T-helper 9 cell (primary cell): ENCODE results near the gene SYNGR4.
"Not testable (repeated sequence)": the region's sequence is repeated elsewhere in the genome, so short reads cannot be mapped to it uniquely, and the experiment has no call there.

Source experiments
- DNase-seq: peaks from one replicate; pipeline ENCODE4 v3.0.0-alpha.2; 2020

Gene SYNGR4

DNA sequence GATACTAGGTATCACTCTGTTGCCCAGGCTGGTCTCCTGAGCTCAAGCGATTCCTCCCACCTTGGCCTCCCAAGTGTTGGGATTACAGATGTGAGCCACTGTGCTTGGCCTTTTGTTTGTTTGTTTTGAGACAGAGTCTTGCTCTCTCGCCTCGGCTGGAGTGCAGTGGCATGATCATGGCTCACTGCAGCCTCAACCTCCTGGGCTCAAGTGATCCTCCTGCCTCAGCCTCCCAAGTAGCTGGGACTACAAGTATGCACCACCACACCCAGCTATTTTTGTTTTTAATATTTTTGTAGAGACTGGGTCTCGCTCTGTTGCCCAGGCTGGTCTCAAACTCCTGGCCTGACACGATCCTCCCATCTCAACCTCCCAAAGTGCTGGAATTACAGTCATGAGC lies 7.6 kb downstream of the SYNGR4 start:
- not testable (repeated sequence) for DNase-seq

DNA sequence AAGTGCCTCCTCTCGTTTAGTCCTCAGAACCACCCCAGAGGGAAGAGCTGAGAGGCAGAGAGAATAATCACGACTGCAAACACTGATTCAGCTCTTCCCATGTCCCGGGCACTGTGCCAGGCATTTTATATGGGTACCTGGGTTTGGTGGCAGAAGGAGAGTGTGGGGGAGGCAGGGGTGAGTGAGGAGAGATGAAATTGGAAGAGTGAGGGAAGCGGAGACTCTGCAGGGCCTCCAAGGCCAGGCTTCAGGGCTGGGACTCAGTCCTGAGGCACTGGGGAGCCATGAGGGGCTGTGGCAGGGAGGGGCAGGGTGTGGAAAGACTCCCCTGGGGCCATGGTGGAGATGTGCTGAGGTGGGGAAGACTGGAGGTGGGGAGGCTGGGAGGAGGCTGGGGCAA lies 8.7 kb downstream of the SYNGR4 start:
- DNase-seq = no peak

DNA sequence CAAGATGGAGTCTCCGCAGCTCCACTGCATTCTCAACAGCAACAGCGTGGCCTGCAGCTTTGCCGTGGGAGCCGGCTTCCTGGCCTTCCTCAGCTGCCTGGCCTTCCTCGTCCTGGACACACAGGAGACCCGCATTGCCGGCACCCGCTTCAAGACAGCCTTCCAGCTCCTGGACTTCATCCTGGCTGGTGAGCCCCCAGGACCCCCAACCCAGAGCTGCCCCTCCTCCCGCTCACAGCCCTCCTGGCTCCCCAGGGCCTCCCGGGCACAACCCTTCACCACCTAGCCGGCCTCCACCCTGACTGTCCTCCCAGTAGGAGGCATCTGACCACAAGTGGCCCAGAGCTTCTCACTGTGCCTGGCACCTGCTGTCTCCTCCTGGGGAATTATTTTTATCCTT lies 9.4 kb downstream of the SYNGR4 start:
- DNase-seq = no peak

DNA sequence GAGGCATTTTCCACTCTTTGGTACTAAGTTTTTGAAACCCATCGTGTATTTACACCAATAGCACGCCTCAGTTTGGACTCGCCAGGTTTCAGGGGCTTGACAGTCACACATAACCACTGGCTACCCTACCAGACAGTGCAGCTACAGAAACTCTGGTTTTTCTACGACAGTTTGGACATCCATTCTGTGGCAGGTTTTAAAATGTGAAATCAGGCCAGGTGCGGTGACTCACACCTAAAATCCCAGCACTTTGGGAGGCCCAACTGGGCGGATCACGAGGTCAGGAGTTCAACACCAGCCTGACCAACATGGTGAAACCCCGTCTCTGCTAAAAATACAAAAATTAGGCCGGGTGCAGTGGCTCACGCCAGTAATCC lies 14.0 kb downstream of the SYNGR4 start:
- DNase-seq = no peak

DNA sequence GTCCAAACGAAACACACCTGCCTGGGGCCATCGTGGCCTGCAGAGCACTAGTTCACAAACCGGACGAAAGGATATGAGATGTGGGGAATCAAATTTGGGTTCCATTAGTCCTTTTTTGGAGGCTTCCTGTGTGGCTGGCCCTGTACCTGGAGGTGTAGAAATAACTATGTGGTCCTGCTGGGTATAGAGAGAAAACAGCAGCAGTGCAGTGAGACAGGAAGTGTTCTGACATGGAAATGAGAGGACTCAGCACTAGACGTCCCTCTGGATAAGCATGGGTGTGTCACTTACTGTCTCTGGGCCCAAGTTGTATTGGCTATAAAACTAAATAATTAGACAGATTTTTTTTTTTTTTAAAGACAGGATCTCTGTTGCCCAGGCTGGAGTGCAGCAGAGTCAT lies 14.9 kb downstream of the SYNGR4 start:
- no peak for DNase-seq

DNA sequence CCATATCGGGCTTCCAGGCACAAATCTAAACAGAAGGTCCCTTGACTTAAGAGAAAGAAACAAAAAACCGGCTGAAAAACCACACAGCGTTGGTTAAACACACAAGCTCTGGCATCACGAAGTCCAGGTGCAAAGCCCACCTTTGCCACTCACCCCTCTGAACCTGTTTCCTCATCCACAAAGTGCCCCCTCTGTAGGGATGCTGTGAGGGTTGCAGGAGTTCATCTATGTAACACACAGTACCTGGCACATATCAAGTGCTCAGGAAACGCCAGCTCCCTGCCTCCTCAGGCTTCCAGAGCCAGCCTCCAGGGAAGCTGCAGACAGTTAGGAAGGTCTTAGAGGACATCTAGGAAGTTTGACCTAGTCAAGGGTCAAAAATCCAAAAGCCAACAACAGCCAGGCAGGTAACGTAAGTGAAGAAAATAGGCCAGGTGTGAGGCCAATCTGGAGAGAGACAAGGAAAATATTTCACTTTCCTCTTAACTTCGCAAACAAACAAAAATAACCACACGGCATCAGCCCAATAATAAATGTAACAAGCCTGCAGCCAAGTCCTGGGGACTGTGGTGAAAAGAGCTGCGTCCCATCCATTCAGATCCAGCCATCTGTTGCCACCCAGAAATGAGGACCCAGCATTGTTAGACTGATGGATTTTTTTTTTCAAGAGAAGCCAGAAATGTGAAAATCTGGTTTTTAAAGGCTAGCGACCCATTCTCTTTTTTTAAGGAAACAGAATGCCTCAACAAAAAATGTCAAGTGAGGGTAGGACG lies 17.2 kb downstream of the SYNGR4 start:
- no peak for DNase-seq

DNA sequence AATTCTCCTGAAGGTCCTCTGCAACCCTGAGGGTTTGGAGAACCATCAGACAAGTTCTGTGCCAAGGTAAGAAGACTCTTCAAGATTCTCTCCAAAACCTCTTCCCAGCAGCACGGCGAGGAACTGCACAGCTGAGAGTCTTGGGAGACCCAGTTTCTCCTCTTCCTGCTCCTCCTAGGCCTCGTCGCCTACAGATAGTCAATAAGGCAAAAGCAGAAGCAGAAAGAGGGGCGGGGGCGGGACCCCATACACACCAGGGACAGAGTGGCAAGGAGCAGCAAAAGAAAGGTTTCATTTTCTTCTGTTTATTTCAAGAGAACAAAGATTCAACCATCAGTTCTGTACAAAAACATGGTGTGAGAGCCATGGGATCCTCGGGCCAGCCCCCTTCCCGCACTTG lies 18.1 kb downstream of the SYNGR4 start:
- no peak for DNase-seq

DNA sequence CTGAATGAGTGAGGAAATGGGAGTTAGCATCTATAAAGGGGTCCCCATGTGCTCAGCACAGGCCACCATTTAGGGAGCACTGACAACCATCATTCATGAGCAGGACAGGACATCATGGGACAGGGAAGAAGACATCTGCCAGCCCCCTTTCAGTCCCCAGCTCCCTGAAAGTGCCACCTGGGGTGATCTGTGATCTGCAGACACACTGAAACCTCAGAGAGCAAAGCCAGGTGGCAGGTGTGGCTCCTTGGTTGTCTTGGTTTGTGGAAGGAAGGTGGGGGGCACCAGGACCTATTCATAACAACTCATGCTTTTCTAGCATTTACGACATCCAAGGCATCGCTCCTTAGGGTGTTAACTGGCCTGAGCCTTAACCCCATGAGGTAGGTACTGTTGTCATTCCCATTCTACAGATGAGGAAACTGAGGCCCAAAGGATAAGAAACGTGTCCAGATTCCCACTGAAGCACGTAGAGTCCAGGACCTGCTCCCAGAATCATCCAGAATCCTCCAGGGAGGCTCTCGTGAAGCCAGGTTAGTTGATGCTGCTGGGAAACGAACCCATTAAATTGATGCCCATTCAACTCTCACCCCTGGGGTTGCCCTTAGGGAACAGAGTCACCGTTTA lies 21.4 kb downstream of the SYNGR4 start:
- no peak for DNase-seq

DNA sequence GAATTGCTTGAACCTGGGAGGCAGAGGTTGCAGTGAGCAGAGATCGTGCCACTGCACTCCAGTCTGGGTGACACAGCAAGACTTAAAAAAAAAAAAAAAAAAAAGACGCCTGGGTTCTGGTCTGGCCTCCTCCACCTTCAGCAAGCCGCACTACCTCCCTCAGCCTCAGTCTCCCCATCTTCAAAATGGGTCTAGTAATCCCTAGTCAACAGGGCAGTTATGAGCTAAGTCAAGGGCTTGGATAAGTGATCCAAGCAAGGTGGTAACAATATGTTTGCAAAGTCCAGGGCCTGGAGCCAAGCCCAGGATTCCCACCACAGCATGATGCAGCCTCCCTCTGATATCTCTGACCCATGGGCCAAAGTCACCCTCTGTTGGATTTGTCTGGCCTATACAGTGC lies 22.8 kb downstream of the SYNGR4 start:
- no peak for DNase-seq

DNA sequence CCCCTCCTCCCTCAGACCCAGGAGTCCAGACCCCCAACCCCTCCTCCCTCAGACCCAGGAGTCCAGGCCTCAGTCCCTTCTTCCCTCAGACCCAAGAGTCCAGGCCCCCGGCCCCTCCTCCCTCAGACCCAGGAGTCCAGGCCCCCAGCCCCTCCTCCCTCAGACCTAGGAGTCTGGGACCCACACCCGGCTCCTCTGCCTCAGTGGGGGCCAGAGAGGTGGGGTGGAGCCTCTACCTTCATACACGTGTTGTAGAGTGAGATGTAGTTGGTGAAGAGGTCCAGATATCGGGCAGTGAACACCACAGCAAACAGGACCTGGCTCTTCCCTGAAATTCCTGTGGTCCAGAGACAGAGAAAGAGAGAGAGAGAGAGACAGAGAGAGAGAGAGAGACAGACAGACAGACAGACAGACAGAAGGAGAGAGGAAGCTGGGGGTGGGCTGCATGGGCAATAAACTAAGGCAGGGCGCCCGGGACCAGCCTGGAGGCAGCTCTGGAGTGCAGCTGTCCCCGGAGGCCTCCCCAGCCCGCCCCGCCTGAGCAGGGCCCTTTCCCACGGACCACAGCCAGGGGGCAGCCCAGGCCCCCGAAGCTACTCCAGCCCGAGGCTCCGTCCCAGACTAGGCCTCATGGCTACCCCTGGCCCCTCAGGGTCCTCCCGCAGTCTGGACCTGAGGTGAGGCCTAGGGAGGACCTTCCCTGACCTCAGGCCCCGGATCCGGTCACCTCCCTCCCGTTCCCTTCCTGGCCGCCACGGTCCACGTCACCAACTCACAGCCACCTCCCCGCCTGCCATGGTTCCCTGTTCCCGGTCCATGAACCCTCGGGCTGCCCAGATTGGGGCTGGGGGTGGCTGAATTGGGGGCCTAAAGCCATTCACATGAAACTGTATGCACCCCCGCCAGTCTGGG lies 26.3 kb downstream of the SYNGR4 start:
- peak; percentile 44 for DNase-seq

DNA sequence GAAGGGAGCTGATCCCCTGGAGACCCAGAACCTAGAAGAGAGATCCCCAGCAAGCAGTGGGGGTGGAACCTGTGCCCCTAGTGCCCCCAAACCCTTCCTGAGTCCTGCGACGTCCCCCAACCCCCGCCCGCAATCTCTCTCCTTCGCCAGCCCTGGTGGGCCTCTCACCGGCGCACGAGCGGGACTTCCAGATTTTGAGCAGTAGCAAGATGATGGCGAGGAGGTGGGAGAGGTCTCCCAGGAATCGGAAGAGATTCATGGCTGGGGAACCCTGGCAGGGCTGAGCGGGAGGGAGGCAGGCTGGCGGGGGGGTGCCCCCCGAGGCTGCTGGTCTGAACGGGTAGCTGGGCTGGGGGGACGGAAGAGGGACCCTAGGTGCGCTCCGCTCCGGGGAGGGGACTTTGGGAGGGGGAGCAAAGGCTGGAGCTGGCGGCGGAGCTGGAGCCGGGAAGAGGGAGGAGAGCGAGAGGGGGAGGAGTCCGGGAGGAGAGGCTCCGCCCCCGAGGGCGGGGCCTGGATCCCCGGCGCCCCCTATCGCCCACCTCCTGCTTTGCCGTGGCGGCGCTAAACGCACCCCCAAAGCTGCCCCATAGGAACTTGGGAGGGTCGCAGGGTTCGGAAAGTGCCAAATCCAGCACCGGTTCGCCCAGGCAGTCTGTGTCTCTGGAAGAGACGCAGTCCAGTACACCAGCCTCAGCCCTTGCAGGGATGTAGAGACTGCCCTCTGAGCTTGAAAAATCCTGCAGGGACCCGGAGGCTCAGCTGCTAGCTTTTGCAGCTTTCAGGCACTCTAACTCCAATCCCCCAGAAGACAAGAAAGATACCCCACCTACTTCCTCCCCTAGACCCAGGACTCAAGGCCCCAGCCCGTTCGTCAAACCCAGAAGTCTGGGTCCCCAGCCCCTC lies 27.2 kb downstream of the SYNGR4 start, which contains the start of gene KDELR1:
Gene KDELR1, minus strand, starts transcription at position 452 of the 906 bp plus-strand sequence. Its CDS starts 193 bp downstream, at position 259.
- DNase-seq = peak; percentile 76

DNA sequence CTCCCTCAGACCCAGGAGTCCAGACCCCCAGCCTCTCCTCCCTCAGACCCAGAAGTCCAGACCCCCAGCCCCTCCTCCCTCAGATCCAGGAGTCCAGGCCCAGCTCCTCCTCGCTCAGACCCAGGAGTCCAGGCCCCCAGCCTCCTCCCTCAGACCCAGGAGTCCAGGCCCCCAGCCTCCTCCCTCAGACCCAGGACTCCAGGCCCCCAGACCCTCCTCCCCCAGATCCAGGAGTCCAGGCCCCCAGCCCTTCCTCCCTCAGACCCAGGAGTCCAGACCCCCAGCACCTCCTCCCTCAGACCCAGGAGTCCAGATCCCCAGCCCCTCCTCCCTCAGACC lies 27.8 kb downstream of the SYNGR4 start:
- DNase-seq = not testable (repeated sequence)

DNA sequence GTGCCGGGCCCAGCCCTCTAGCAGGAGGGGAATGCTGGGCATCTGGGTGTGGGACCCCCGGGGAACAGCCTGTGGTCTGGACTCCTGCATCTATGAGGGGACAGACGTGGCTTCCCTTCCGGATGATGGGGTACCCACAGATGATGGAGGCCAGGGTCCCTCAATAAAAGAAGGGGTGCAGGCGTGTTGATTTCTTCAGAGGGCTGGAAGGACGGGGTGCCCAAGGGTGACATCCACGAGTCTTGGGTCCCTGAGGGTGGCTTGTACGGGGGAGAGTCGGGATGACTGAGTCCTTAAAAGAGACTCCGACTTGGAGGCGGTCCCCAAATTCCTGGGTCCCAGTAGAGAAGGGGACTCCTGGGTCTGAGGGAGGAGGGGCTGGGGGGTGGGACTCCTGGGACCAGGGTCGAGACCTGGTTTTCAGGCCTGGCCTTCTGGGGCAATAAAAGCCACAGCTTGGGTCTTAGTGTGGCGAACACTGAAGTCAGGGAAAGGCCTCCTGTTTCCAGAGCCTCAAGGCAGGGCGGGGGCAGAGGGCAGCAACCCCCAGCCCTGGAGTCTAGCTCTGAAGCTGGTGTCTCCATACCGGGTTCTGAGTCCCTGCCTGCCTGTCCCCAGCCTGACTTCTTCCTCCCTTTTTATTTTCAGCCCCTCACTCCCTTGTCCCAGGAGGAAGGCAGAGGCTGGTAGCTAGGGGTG lies 28.8 kb downstream of the SYNGR4 start:
- DNase-seq = no peak

DNA sequence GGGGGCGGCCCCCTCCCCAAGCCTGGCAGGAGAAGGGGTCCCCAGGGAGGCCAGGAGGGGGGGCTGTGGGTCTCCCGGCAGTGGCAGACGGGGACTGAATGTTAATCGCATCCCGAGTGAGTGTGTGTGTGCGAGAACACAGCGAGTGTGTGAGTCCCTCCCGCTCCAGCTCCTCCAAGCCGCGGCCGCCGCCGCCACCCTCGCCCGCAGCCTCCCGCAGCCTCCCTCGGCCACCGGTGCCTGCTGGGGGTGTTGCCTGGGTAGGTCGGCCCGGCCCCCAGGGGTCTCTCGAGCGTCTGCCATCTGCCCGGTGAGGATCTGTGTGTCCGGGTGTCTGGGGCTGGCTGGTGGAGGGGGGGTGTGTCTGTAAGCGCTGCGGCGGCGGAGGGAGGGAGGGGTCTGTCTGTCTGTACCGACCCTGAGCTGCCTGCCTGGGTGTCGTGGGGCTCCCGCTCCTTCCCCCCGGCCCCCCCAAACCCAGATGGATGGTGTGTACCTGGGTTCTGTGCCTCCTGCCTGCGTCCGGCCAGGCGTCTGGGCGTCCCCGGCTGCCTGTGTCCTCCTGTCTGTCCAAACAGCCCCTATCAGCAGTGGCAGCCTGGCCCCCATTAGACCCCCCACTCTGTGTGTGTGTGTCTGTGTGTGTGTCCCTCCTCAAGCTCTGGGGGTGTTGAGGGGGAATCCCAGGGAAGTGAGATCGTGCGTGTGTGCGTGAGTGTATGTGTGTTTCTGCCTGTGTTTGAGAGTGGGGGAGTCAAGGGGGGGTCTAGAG lies 29.6 kb downstream of the SYNGR4 start, which contains the start of gene GRIN2D:
Gene GRIN2D, plus strand, starts transcription at position 110 of the 772 bp plus-strand sequence. CDS start 4,725 bp downstream, outside the sequence.
- peak; percentile 29 for DNase-seq

DNA sequence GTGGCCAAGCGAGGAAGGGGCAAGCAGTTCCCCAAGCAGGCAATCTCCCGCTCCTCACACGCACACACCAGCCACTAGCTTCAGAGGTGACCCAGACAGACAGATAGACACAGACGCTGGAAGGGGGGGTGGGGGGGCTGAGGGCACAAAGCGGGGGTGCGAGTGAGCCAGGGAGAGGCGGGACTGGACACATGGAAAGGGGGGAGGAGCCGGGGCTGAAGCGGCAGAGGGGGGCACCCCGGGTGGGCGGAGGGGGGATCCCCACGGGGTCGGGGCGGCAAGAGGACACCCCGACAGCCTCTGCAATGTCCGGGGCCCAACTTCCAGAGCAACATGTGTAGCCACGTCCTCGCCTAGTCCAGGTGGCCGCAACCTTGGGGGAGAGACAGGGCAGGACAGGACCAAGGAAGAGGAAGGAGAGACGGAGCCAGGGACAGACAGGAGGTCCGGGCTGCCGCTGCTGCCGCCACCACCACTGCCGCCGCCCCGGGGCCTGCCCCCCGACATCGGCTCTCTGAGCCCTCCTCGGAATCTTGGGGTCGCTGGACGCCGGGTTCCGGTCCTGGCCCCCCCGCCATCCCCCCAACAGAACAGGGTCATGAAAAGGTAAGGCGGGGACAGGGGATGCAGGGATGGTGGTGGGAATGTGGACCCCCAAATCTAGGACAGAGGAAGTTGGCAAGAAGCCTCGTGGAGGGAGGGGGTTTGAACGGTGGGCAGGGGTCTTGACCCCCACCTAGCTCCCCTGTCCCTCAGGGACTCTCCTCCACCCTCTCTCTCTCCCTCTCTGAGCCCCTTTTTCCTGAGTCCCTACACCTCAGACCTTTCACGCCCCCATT lies 30.4 kb downstream of the SYNGR4 start:
- DNase-seq = no peak

DNA sequence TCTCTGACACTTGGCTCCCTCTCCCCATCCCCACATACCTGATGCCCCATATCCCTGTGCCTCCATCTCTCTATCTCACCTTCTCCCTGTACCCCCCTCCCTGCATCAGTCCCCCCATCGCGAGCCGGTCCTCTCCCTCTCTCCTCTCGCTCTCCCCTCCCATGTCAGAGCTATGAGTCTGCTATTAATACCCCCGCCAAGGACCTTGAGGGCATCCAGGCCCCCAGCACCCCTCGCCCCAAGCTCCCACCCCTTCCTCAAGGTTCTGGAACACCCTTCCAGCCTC lies 30.9 kb downstream of the SYNGR4 start:
- DNase-seq = no peak

DNA sequence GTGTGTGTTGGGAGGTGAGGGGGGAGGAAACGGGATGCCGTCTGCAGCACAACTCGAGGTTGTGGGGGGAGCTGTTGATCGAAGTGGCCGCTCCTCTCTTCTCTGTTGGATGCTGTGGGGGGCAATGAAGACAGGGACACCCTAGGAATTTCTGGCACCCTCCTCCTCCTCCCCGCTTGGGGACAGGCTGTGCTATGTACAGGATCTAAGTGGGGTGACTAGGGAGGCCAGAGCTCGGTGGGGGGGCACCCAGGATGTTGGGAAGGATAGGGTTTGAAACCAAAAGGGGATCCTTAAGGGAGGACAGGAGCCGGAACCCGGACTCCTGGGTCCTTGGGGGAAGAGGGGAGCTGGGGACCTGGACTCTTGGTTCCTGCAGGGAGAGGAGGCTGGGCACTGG lies 31.3 kb downstream of the SYNGR4 start:
- DNase-seq = no peak

DNA sequence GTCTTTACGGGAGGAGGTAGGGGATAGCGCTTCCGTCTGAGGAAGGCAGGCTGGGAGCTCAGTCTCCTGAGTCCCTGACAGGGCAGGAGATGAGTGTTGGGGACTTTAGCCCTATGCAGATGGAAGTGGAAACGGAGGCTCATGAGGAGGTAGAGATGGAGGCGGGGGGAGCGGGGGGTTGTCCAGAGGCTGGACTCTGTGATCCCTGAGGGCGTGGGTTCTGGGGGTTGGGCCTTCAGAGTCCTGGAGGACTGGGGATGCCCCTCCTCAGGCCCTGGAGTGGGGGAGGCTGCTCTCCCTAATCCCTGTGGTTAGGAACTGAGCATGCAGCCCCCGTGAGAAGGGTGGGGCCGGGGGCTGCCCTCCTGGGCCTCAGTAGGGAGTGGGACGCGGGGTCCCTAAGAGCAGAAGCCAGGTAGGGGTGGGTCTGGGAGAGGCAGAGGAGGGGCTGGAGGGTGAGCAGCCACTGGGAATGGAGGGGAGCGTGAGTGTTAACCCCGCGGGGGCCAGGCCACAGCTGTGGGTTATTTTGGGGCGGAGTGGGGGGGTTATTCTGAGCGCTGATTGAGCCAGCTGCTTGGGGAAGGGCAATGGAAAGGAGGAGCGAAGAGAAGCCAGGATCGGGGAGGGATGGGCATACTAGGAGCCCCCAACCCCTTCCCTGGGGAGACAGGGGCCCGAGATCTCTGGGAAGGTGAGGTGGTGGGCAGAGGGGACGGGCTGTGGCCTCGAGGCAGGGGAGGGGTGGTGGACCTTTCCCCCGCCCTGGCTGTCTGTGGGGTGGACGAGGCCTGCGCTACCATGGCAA lies 32.1 kb downstream of the SYNGR4 start:
- DNase-seq = no peak

DNA sequence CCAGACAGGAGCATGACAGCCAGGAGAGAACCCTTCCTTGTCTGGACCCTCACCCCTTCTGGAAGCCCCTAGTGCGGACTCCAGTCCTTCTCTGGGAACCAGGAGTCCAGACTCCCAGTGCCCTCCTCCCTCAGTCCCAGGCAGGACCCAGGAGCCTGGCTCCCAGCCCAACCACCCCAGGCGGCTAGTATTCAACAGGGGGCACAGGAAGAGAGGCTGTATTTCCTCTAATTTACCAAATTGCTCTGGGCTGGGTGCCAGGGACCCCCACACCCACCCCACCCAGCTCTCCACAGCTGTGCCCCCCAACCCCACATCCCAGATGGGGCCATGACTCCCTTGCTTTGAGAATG lies 32.6 kb downstream of the SYNGR4 start:
- DNase-seq = no peak
